Measurements from ENCODE around the gene ISLR2.

The ISLR2 gene

GRCh38 chr15:74128785-74129585, 1.4 kb upstream of the ISLR2 start:
- no peak for DNase-seq (ENCODE audit: low read depth in 2 of 2)

GRCh38 chr15:74129586-74130154, 716 bp upstream of the ISLR2 start:
- DNase-seq (ENCODE audit: low read depth in 2 of 2), result no peak

GRCh38 chr15:74130849-74131627, 652 bp downstream of the ISLR2 start:
- no peak for DNase-seq (ENCODE audit: low read depth in 2 of 2)

GRCh38 chr15:74131628-74132413, 1.4 kb downstream of the ISLR2 start:
- no peak for DNase-seq (ENCODE audit: low read depth in 2 of 2)

- DNase-seq (ENCODE audit: low read depth in 2 of 2), result no peak
These were observed 2.6 kb downstream of the ISLR2 start for GRCh38 chr15:74132681-74133651.

- DNase-seq (ENCODE audit: low read depth in 2 of 2), result no peak
These were observed 3.5 kb downstream of the ISLR2 start for GRCh38 chr15:74133694-74134386.

GRCh38 chr15:74134387-74135027, 4.1 kb downstream of the ISLR2 start:
- DNase-seq (ENCODE audit: low read depth in 2 of 2), result no peak

- DNase-seq (ENCODE audit: low read depth in 2 of 2), result no peak
These were observed 4.7 kb downstream of the ISLR2 start for GRCh38 chr15:74135041-74135565.

GRCh38 chr15:74136540-74136813, 6.1 kb downstream of the ISLR2 start:
- no peak for DNase-seq (ENCODE audit: low read depth in 2 of 2)

- no peak for DNase-seq (ENCODE audit: low read depth in 2 of 2)
These were observed 6.6 kb downstream of the ISLR2 start for GRCh38 chr15:74136814-74137536.

- no peak for DNase-seq (ENCODE audit: low read depth in 2 of 2)
These were observed 7.1 kb downstream of the ISLR2 start for GRCh38 chr15:74137537-74137894.

GRCh38 chr15:74138642-74139041, 8.3 kb downstream of the ISLR2 start:
- DNase-seq (ENCODE audit: low read depth in 2 of 2), result no peak

- no peak for DNase-seq (ENCODE audit: low read depth in 2 of 2)
These were observed 11.2 kb downstream of the ISLR2 start for GRCh38 chr15:74141591-74141990.

GRCh38 chr15:74144153-74144775, 13.9 kb downstream of the ISLR2 start:
- no peak for DNase-seq (ENCODE audit: low read depth in 2 of 2)

- DNase-seq (ENCODE audit: low read depth in 2 of 2), result no peak
These were observed 16.0 kb downstream of the ISLR2 start for GRCh38 chr15:74146277-74146800.

- no peak for DNase-seq (ENCODE audit: low read depth in 2 of 2)
These were observed 16.7 kb downstream of the ISLR2 start for GRCh38 chr15:74147051-74147450.

GRCh38 chr15:74155766-74156417, 25.5 kb downstream of the ISLR2 start:
- DNase-seq (ENCODE audit: low read depth in 2 of 2), result no peak

All from stimulated activated CD8-positive, alpha-beta memory T cell treated with anti-CD3 and anti-CD28 coated beads, Interleukin-7, amount 100 ng/mL, for 1 hour (primary cell).